ENCODE results near the gene AMY1C.
"Not testable (repeated sequence)": the region's sequence is repeated elsewhere in the genome, so short reads cannot be mapped to it uniquely, and the experiment has no call there.

DNA sequence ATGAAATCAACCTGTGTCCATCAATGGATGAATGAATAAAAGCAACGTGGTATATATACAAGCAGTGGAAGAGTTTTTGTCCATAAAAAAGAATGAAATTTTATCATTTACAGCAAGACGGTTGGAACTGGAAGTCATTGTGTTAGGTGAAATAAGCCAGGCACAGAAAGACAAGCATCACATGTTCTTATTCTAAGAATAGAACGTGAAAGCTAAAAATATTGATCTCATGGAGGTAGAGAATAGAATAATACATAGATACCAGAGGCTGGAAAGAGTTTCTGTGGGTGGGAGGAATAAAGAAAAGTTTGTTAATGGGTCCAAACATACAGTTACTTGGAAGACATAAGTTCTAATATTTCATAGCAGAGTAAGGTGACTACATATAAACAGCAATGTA, 39.3 kb upstream of the AMY1C start:
- TF ChIP-seq CTCF, POLR2A (IDR thresholded peaks at IDR 0.05): not testable (repeated sequence)
